CD4-positive, alpha-beta T cell treated with Interleukin-1 beta for 1 hour (primary cell): ENCODE data around the gene SF3B1.
"Not testable (repeated sequence)": the region's sequence is repeated elsewhere in the genome, so short reads cannot be mapped to it uniquely, and the experiment has no call there.

Source experiments
- DNase-seq, 2 donors: peaks; one replicate each; pipeline ENCODE4 v3.0.0-alpha.2; 2020 to 2022

Gene SF3B1

GRCh38 chr2:197378086-197378485, 56.7 kb downstream of the SF3B1 start:
- no peak for DNase-seq

DNA sequence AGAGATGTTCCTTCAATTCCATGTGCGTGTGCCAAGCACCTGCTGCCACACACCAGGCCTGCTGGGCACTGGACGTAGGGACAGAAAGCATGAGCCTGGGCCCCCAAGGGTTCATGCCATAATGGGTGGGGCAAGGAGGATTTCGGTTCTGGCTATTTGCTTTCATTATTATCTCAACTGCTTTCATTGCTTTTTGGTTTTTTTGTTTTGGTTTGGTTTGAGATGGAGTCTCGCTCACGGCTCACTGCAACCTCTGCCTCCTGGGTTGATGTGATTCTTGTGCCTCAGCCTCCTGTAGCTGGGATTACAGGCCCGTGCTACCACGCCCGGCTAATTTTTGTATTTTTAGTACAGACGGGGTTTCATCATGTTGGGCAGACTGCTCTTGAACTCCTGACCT, 57.2 kb downstream of the SF3B1 start:
- no peak for DNase-seq

- DNase-seq, result no peak
These were observed 62.2 kb downstream of the SF3B1 start for GRCh38 chr2:197372592-197372991.

DNA sequence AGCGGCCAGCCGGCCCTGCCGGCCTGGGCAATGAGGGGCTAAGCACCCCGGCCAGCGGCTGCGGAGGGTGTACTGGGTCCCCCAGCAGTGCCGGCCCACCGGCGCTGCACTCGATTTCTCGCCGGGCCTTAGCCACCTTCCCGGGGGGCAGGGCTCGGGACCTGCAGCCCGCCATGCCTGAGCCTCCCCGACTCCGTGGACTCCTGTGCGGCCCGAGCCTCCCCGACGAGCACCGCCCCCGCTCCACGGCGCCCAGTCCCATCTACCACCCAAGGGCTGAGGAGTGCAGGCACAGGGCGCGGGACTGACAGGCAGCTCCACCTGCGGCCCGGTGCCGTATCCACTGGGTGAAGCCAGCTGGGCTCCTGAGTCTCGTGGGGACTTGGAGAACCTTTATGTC, 64.2 kb downstream of the SF3B1 start:
- not testable (repeated sequence) for DNase-seq

- no peak for DNase-seq
These were observed 64.9 kb downstream of the SF3B1 start for GRCh38 chr2:197369933-197370320.

DNA sequence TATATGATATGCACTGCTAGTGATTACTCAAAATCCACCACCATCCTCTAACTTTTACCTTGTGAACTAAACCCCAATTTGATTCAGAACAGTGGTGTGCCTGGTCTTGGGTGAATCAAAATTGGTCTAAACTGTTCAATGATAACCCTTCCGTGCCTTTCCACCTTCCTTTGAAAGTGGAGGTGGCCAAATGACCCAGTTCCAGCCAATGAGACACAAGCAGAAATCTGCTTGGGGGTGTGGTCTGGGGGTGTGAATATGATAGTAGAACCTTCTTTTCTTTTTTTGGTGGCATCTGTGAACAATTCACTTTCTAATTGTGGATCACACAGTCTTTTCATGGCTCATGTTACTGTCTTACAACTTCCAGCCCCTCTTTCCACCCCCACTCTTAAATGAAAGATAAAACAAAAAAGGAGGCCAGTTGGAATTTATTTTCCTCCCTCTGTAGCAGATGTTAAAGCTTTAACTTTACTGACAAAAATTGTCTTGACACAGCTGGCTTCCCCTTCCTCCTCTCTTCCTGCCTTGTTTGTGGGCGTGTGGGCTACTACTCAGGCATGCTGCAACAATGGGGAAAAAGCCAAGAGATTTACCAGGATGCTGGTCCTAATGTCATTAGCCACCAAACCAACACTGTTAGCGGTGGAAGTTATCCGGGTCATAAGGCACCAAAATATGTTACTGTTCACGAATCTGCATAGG, 65.4 kb downstream of the SF3B1 start:
- DNase-seq, result no peak

GRCh38 chr2:197368412-197368811, 66.4 kb downstream of the SF3B1 start:
- no peak for DNase-seq

- no peak for DNase-seq
These were observed 70.8 kb downstream of the SF3B1 start for GRCh38 chr2:197363998-197364397.

GRCh38 chr2:197360744-197361156, 74.1 kb downstream of the SF3B1 start:
- no peak for DNase-seq

DNA sequence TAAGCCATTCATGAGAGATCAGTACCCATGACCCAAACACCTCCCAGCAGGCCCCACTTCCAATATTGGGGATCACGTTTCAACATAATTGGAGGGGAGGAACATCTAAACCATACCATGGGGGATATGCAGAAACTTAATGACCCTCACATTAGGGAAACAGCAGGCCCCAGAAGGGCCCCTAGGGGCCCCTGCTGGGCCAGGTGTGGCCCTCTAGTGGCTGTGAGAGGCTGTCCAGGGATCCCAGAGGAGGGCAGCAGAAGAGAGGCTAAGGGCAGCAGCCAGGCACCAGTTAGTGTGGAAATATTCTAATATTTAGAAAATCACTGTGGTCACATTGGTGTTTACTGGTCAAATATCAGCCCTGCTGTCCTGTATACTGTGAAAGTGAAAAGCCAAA, 75.0 kb downstream of the SF3B1 start:
- no peak for DNase-seq

- no peak for DNase-seq
These were observed 75.9 kb downstream of the SF3B1 start for GRCh38 chr2:197358931-197359330.

- no peak for DNase-seq
These were observed 76.8 kb downstream of the SF3B1 start for GRCh38 chr2:197357986-197358385.

DNA sequence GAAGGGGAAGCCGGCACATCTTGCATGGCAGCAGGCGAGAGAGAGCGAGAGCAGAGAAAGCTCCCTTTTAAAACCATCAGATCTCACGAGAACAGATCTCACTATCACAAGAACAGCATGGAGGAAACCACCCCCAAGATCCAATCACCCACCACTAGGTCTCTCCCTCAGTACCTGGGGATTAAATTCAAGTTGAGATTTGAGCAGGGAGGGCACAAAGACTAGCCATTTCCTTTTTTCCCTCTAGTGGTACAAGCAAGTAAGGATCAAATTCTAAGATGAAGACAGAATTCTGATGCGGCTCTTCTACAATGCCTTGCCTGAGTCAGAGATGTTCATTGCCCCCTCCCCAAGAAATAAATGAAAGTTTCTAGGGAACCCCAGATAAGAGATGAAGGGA, 78.7 kb downstream of the SF3B1 start:
- DNase-seq, result peak in 1 of 2 donors; percentile 18

DNA sequence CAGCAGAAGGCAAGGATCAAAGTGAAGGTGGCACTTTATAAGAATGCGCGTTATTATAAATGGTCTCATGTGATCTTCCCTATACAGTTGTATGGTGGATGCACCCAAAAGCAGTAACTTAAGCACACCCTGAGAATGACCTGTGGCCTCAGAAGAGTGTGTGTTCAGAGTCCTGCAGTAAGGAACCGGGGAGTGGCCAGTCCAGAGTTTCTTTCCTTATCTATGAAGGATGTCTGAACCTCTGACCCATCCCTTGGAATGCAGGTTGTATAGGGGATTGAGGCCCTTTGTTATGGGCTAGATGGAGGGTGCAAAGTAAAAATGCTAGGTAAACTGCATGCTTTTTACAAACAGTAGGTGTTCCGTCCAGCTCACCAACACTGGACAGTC, 80.7 kb downstream of the SF3B1 start:
- DNase-seq, result no peak

DNA sequence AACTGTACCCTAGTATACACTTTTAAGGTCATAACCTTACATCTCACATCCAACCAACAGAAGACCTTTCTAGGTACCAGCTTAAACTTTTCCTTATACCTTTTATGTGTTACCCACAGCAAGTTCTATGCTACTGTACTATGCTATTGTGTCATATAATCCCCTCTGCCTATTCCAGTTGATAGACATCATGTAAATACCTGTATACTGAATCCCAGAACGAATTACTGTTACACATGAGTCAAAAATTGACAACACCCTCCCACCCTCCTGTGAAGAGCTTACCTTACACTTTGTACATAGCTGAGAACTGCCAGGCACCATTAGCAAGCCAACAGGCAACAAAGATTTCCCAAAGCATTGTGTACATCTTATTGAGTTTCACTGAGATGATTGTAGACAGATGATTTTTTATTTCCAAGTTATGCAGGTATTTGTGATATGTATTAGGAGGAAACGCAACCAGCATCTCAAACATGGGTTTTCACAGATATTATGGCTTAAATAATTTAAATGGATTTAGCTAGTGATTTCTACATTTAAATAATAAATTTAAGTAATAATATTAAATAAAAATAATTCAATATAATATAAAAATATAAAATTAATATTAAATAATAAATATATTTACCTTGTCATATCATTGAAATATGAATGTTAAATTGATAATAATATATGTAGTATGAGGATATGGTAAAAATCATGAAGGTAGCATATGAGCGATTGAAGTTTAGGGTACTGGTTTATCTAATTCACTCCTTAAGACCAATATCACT, 81.2 kb downstream of the SF3B1 start:
- no peak for DNase-seq

DNA sequence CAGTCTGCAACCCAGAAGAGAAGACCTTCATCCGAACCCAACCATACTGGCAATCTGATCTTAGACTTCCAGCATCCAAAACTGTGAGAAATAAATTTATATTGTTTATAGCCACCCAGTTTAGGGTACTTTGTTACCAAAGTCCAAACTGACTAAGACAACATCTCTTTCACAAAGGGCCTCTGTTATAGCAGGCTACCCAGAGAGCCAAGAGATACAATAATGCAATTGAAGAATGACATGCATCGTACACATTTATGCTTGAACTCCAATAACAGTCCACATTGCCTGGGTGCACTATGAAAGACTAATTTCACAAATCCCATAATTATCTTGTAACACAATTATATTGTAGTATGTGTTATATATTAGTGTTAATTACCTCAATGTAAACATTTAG, 85.1 kb downstream of the SF3B1 start:
- no peak for DNase-seq

GRCh38 chr2:197348721-197349360, 86.0 kb downstream of the SF3B1 start:
- DNase-seq, result no peak

DNA sequence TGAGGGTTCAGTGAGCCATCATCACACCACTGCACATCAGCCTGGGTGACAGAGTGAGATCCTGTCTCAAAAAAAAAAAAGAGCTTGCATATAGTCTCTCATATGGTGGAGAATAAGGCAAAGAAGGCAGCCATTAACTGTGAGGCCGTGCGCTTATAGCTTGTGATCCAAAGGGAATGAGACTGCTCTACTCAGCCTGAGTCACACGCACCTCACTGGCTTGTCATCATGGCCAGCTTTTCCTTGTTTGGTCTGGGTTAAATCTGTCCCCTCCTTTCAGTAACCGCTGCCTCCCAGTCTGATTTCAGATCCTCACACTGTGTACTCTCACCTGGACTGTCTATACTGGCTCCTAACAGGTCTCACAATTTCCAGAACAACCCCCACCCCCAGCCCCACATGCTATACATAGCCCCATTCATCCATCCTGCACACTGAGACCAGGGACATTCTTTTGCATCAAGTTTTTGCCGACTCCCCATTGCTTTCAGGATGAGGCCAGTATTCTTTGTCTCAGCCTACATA, 88.9 kb downstream of the SF3B1 start:
- no peak for DNase-seq

DNA sequence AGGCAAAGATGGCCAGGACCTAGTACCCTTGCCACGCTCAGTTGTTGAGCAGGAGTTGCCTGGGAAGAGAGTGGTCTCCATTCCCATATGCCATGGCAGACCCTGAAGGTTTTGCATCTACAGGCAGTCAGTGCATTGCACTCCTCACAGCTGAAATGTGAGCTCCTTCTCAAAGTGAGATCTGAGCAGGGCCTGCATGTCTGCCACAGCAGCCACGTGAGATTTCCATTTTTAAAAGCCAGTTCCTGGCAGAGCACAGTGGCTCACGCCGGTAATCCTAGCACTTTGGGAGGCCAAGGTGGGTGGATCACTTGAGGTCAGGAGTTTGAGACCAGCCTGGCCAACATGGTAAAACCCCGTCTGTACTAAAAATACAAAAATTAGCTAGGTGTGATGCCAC, 90.9 kb downstream of the SF3B1 start:
- DNase-seq, result not testable (repeated sequence)

DNA sequence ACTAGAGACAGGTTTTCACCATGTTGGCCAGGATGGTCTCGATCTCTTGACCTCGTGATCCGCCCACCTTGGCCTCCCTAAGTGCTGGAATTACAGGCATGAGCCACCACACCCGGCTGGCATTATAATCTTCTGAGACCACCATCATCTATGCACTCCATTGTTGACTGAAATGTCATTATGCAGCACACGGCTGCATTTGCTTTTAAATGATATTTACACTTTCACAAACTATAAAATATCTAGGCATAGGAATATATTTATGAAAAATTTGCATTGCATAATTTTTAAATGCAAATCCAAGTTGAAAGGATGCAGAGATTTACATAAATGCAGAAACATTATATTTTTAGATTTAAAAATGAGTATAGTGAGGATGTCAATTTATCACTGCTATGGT, 94.2 kb downstream of the SF3B1 start:
- no peak for DNase-seq
